HG03045 (cell line): ENCODE measurements around the gene SLX9.
"Not testable (repeated sequence)": the region's sequence is repeated elsewhere in the genome, so short reads cannot be mapped to it uniquely, and the experiment has no call there.

Experiments
- ATAC-seq: cut with Tn5 transposase; IDR thresholded peaks from one replicate; pipeline ENCODE4 v1.9.1; 2021; ENCODE audit warnings: mild to moderate bottlenecking, moderate library complexity; ENCODE audit not compliant: unreplicated experiment

Gene SLX9

GRCh38 chr21:44901391-44902074 is 38.3 kb upstream of the SLX9 start:
- no peak for ATAC-seq

- no peak for ATAC-seq
Measured at GRCh38 chr21:44902268-44903049, 37.4 kb upstream of the SLX9 start.

DNA sequence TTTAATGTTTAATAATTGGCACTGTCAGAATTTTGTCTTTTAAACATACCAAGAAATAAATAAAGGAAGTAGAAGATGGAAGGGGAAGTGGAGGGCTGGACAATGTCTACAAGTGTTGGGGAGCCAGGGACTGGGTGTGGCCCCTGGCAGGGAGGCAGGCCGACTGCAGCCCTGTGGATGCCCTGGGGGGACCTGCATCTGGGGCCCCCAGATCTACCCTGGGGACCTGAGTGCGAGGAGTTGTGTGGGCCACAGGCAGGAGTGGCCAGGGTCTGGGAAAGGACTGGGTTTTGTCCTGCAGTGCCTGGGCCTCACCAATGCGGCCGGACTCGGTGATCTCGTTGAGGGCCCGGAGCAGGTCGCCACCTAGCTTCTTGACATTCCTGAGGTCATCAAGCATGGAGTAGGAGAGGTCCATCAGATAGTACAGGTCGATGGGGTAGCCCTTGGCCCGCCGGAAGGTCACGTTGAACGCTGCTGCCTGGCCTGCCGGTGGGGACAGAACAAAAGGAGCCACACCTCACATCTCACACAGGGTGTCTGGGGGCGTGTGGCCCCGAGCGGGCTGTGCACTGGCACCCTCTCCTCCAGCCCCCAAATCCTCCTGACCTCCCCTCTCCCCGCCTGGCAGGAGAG is 36.7 kb upstream of the SLX9 start:
- ATAC-seq, result no peak

DNA sequence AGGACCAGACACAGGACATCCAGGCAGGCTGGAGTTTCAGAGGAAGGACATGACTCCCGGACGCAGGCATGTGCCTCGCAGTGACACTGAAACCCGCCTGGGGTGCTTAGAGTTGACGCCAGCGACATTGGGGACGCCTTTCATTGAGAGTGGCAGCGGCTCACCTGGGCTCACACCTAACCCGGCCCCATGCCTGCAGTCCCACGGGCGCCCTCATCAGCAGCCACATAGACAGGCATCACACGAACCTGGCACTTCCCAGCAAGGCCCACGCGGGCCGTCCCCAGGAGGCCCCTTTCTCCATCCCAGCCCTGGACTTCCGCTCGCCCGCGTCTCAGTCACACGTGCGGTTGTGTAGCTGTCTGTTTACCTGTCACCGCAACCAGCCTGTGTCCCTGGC is 36.1 kb upstream of the SLX9 start:
- ATAC-seq, result no peak

DNA sequence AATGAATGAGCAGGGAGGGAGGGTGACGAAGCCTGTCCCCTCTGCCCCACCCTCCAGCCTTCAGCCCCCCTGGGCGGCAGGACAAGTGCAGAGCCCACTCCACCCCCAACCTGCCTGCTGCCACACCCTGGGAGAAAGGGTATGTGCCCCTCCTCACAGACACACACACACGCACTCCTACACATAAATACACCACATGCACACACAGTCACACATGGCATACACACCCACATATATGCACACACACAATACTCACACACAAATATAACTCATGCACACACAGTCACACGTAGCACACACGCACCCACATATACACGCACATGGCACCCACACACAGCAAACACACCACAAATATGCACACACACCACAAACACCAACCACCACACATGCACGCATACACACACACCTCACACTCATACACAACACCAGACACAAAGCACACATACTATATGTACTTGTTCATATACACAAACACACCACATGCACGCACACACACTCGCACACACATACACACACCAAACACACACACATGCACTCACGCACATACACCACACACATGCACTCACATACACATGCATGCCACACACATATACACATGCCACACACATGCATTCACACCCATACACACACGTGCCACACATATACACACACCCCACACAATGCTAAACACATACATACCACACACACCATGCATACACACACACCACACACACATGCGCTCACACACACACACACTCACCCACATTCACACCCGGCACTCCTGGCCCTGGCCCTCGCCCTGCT is 35.5 kb upstream of the SLX9 start:
- no peak for ATAC-seq

GRCh38 chr21:44905016-44905727 is 34.7 kb upstream of the SLX9 start:
- ATAC-seq, result no peak

DNA sequence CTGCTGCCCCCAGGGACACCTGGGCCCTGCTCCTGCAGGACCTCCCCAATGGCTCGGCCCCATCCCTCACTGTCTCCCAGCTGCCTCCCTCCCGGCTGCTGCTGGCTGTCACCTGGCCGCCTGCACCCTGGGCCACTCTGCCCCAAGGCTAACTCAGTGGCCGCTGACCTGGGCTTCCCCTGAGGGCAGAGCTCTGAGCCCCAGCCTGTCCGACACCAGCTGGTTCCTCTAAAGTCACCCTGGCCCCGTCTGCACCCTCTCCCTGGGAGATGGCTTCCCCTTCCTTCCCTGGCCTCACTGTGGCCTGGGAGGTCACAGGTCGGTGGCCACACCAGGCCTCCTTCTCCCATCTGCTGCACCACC is 34.1 kb upstream of the SLX9 start:
- no peak for ATAC-seq

GRCh38 chr21:44907225-44907965 is 32.4 kb upstream of the SLX9 start:
- ATAC-seq, result no peak

DNA sequence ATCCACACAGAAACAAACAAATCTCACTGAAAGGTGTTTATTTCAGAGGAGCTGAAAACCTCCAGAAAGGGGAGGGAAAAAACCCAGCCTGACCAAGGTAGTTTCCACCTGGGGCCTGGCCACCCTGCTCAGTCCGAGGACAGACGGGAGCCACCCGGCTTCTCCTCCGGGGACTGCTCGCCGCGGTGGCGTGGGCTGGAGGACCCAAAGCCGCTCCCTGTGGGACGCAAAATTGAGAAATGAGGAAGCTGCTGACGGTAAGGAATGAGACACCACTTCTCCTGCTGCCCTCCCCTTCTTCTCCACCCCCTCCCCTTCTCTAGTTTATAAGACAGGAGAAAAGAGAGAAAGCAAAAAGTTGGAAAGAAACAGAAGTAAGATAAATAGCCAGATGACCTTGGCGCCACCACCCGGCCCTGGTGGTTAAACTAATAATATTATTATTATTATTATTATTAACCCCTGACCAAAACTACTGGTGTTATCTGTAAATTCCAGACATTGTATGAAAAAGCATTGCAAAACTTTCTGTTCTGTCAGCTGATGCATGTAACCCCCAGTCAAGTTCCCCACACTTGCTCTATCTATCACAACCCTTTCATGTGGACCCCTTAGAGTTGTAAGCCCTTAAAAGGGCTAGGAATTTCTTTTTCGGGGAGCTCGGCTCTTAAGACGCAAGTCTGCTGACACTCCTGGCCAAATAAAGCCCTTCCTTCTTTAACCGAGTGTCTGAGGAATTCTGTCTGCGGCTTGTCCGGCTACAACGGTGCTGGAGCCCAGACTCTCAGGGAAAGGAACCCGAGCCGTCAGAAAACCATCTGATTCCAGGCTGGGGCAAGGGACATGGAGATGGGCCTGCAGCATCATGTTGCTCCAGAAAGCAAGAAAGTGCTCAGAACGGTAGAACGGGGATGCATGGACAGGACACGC is 31.6 kb upstream of the SLX9 start:
- no peak for ATAC-seq

DNA sequence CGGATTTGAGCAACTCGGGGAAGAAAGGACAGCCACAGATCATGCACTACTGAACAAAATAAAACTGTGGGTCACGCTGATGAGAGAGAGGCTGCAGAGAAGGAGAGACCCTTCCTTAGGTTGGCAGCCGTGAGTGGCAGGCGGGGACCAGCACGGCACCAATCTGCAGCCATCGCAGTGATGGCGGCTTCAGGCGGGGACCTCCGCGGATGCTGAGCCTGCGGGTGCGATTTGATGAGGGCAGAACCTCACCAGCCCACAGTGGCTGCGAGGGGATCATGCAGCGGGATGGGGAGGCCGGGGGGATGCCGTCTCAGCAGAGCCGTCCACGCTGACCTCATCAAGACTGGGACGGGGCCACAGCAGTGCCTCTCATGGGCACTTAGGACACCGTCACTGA is 30.9 kb upstream of the SLX9 start:
- ATAC-seq, result no peak

DNA sequence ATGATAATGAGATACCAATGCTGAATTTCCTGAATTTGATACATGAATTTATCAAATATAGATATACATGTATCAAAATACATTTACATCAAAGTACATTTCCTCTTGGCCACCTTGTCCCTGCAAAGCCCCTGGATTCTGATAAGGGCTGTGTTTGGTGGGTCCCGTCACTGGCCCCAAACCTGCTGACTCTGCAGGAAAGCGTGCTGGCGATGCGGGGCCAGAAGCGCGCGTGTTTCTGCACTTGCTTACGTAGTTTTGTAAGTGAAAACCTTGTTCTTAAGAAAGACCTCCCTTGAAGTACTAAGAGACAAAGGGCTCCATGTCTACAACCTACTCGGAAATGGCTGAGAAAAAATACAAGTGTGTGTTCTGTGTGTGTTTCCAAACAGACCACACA is 30.1 kb upstream of the SLX9 start:
- ATAC-seq, result no peak

DNA sequence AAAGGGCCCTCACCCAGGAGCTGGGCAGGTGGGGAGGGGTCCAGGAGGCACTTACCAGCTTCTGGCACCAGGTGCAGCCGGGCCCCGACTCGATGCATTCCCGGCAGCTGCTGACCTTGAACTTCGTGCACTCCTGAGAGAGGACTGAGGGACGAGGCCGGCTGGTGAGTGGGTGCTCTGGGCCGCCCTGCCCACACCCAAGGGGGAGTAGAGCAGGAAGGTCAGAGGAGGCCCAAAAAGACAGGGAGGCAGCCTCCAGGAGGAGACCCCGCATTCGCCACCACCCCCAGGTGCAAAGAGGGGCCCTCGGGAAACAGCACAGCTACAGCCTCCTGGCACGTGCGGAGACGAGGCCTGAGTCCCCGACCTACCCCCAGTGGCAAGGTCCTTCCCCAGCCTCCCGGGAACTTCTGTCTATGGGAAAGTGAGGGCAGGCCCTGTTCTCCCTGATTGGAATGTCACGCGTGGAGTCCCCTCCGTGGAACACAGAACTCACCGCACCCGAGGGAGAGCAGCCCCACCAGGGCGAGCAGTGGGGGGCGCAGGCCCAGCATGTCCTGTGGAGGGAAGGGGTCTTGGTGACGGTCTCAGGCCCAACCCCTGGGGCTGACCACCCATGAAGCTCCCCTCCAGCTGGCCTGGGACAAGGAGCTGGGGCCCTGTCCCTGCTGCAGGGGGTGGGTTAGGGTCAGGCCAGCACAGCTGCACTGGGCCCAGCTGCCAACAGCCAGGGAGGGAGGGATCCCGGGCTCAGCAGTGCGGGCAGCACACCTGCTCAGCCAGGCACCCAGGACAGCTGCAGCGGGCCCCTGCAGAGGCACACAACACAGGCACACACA is 29.4 kb upstream of the SLX9 start:
- no peak for ATAC-seq

GRCh38 chr21:44911068-44911383 is 28.8 kb upstream of the SLX9 start:
- ATAC-seq, result no peak

DNA sequence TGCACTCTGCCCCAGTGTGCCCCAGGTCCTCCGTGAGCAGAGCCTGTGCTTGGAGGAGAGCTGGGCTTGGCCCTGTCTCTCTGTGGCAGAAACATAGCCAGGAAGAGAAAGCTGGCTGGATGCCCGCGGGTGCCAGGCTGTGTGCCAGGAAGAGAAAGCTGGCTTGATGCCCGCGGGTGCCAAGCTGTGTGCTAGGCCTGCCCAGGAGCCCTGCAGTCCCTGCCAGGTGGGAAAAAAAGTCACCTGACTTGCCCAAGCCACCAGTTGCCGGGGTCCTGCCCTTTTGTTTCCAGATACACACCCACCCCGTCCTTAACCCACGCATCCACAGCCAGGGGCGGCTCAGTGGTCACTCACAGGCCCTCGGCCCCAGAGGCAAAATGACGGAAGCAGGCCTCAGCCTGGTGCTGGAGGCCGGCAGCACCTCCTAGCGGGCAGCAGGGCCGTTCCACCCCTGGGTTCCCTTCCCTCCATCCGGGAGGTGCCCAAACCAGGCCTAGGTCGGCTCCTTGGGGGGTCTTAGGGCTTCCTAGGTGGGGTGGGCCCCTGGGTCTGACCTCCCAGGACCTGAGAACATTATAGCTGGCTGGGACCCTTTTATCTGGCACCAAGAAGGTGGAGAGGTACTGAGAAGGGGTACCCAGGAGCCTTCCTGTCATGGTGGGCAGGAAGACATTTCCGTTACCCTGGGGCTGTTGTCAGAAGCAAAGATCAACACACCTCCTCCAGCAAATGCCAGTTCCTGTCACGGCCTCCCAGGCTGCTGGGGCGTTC is 28.3 kb upstream of the SLX9 start:
- no peak for ATAC-seq

DNA sequence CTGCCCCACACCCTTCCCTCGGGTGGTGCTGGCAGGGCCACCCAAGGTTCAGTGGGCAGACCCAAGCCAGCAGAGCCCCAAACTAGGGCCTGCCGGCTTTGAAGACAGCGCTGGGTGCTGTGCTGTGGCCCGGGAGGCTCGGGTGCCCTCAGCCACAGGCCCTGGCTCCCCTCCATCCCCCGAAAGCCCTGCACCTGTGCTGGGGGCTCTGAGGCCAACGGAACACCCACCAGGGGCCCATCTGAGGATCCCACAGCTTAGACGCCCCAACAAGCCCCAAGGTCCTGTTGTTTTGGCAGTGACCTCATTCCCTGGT is 27.7 kb upstream of the SLX9 start:
- no peak for ATAC-seq

- ATAC-seq, result not testable (repeated sequence)
Measured at GRCh38 chr21:44912506-44913412, 27.1 kb upstream of the SLX9 start.
